GM03348 (cell line): ENCODE data around the gene CPT2.

Experiments used
- DNase-seq: peaks from one replicate; pipeline ENCODE4 v3.0.0; 2012; ENCODE audit warnings: low spot score

The CPT2 gene

GRCh38 chr1:53196485-53197290 is at the start of gene CPT2:
CPT2 (plus strand) TSS chr1:53196824; CDS start chr1:53196944, 120 bp downstream.
- peak; percentile 99 for DNase-seq

GRCh38 chr1:53147174-53147573 is 49.5 kb upstream of the CPT2 start:
- DNase-seq, result no peak

- no peak for DNase-seq
These were observed 48.5 kb upstream of the CPT2 start for GRCh38 chr1:53148123-53148522.

GRCh38 chr1:53153752-53154151 is 42.9 kb upstream of the CPT2 start:
- no peak for DNase-seq

GRCh38 chr1:53154859-53155438 is 41.7 kb upstream of the CPT2 start:
- no peak for DNase-seq

GRCh38 chr1:53155534-53155933 is 41.1 kb upstream of the CPT2 start:
- no peak for DNase-seq

- DNase-seq, result no peak
These were observed 40.7 kb upstream of the CPT2 start for GRCh38 chr1:53155945-53156344.

- DNase-seq, result no peak
These were observed 39.8 kb upstream of the CPT2 start for GRCh38 chr1:53156783-53157182.

- DNase-seq, result no peak
These were observed 37.7 kb upstream of the CPT2 start for GRCh38 chr1:53158900-53159299.

GRCh38 chr1:53160924-53161378 is 35.7 kb upstream of the CPT2 start:
- DNase-seq, result no peak

- no peak for DNase-seq
These were observed 34.0 kb upstream of the CPT2 start for GRCh38 chr1:53162621-53163020.

- DNase-seq, result no peak
These were observed 33.3 kb upstream of the CPT2 start for GRCh38 chr1:53163291-53163768.

- DNase-seq, result no peak
These were observed 31.1 kb upstream of the CPT2 start for GRCh38 chr1:53165408-53165961.

GRCh38 chr1:53166366-53166765 is 30.3 kb upstream of the CPT2 start:
- DNase-seq, result no peak

- no peak for DNase-seq
These were observed 29.7 kb upstream of the CPT2 start for GRCh38 chr1:53166912-53167311.

- peak; percentile 77 for DNase-seq
These were observed 24.0 kb upstream of the CPT2 start for GRCh38 chr1:53172426-53173128.

GRCh38 chr1:53174971-53175913 is 21.4 kb upstream of the CPT2 start:
- DNase-seq, result peak; percentile 42

GRCh38 chr1:53176452-53177208 is 20.0 kb upstream of the CPT2 start:
- peak; percentile 47 for DNase-seq

GRCh38 chr1:53180226-53180625 is 16.4 kb upstream of the CPT2 start:
- DNase-seq, result no peak

- no peak for DNase-seq
These were observed 15.7 kb upstream of the CPT2 start for GRCh38 chr1:53180951-53181350.
